HG02852 (cell line): ENCODE measurements around the gene OLIG1.

Experiments
- ATAC-seq: cut with Tn5 transposase; IDR thresholded peaks from one replicate; pipeline ENCODE4 v1.9.1; 2021; ENCODE audit warnings: mild to moderate bottlenecking, moderate library complexity; ENCODE audit not compliant: unreplicated experiment

OLIG1 gene

GRCh38 chr21:33089395-33090119, 19.6 kb downstream of the OLIG1 start:
- ATAC-seq: no peak

GRCh38 chr21:33096426-33096825, 26.5 kb downstream of the OLIG1 start:
- ATAC-seq: no peak

- ATAC-seq: no peak
These were observed 29.2 kb downstream of the OLIG1 start for GRCh38 chr21:33099131-33099530.

GRCh38 chr21:33101300-33101911, 31.5 kb downstream of the OLIG1 start:
- ATAC-seq: no peak

GRCh38 chr21:33105088-33105487, 35.1 kb downstream of the OLIG1 start:
- ATAC-seq: no peak

GRCh38 chr21:33108228-33108627, 38.3 kb downstream of the OLIG1 start:
- no peak for ATAC-seq

- no peak for ATAC-seq
These were observed 39.8 kb downstream of the OLIG1 start for GRCh38 chr21:33109574-33110339.

GRCh38 chr21:33110340-33110715, 40.4 kb downstream of the OLIG1 start:
- ATAC-seq: no peak

GRCh38 chr21:33111577-33111976, 41.6 kb downstream of the OLIG1 start:
- no peak for ATAC-seq

- no peak for ATAC-seq
These were observed 42.2 kb downstream of the OLIG1 start for GRCh38 chr21:33112151-33112550.

GRCh38 chr21:33112681-33113080, 42.7 kb downstream of the OLIG1 start:
- no peak for ATAC-seq

- no peak for ATAC-seq
These were observed 43.2 kb downstream of the OLIG1 start for GRCh38 chr21:33113131-33113530.

GRCh38 chr21:33114276-33114675, 44.3 kb downstream of the OLIG1 start:
- no peak for ATAC-seq

GRCh38 chr21:33115631-33116510, 45.9 kb downstream of the OLIG1 start:
- no peak for ATAC-seq

GRCh38 chr21:33116676-33117075, 46.7 kb downstream of the OLIG1 start:
- ATAC-seq: no peak

GRCh38 chr21:33117101-33117888, 47.4 kb downstream of the OLIG1 start:
- ATAC-seq: no peak
